ENCODE data around the gene CCR4. TPM values are rescaled to one million over a fixed set of nuclear protein-coding genes. Genes with fewer than 3 reads are reported as not detected.
A peak's percentile ranks its signal among the peaks of the same experiment; 100 is the strongest.

The CCR4 gene
- total and polyA plus RNA-seq, 9 of the 15 experiments (the other 6 are each of a cell fraction or from before 2014, with no cell fraction given) = 0.04 to 0.47 (median 0.25) TPM; not detected in 1

DNA sequence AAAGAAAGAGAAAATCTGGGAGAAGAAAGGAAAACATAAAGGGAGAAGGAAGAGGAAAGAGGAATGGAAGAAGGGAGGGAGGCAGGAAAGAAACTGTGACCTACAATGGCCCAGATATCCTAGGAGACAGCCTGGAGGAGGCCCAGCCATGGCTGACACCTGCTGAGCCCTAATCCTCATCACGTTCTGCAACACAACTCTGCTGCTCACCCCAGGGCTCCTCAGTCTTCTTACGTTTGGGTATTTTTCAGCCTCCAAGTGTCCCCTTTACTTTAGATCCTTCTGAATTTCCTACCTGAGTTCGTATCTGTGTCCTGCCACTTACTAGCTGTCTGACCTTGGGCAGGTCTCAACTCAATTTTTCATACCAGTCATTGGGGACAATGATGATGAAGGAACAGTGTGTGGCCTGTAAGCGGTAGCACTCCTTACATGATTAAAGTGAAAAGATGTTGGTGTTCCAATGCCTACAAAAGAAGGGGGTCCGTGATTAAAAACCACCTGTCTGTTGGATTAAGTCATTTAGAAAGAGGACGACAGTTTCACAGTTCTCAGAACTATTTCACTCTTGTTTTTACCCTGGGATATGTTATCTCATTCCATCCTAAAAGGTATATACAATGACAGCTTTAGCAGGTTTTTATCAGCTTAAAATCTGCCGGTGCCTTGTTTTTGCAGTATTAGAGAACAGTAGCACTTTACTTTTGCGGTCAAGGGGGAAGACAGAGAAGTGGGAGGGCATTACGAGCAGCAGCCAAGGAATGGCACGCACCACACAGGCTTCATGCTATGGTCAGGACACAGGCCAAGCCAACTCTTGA, 47.4 kb downstream of the CCR4 start:
- FAIRE-seq (no peak), ATAC-seq (no peak), DNase-seq (ENCODE audit: extremely low read depth in 1 of 4, low spot score in 3 of 4) (no peak)
- Histone ChIP-seq H3K9me1 (ENCODE audit: control insufficient read depth, insufficient read depth, low read length) (no peaks in the 10 kb centered on the region), H2AFZ (ENCODE audit: low read depth, low read length) (no peak overlapping the region), H3K27me3 (ENCODE audit: control insufficient read depth in 2 of 2, insufficient read depth in 2 of 2, low read length in 2 of 2) (no peaks in the 10 kb centered on the region), H3K9ac (ENCODE audit: insufficient read depth in 1 of 2, low read depth in 2 of 2, low read length in 2 of 2) (no peak overlapping the region), H3K4me1 (replicated peaks in 1 of 2; ENCODE audit: control insufficient read depth in 2 of 2, insufficient read depth in 2 of 2, low read length in 2 of 2) (no peaks in the 10 kb centered on the region; a peak in 1 of 5 replicates), H3K27ac (ENCODE audit: extremely low read depth, low read depth, low read length) (no peak overlapping the region), H3K4me3 (no peak overlapping the region), H3K79me2 (ENCODE audit: control insufficient read depth, insufficient read depth, low read length) (no peaks in the 10 kb centered on the region), H3K9me3 (replicated peaks; ENCODE audit: control insufficient read depth, insufficient read depth, low read depth, low read length) (no peaks in the 10 kb centered on the region), H3K36me3 (ENCODE audit: control insufficient read depth, insufficient read depth, low read length) (peaks cover 15% of the 10 kb centered on the region; the same call in 2 of the 3 replicates), H3K4me2 (ENCODE audit: insufficient read depth, low read length) (no peak overlapping the region), H4K20me1 (replicated peaks; ENCODE audit: control insufficient read depth, insufficient read depth, low read length) (no peaks in the 10 kb centered on the region)
- no peak for TF ChIP-seq HDGF (IDR thresholded peaks at IDR 0.05)
- ChIA-PET CTCF (ENCODE audit: low intra/inter-chr PET ratio) (no interaction called here), POLR2A (interaction anchor here (0.7 kb wide), 1 partner anchor 92 kb away, joined by 3 read pairs; no protein-coding TSS in a partner anchor)
- intact Hi-C loops (cut with micrococcal nuclease) (no loop called here), in situ Hi-C loops (cut with MboI) (no loop called here)
- BruUV-seq (replicated peaks) = no TSS peak
- 59% methylated on average over 10 of the region's 10 CpGs for WGBS (ENCODE audit: insufficient coverage, low coverage, missing lambda C conversion rate)

DNA sequence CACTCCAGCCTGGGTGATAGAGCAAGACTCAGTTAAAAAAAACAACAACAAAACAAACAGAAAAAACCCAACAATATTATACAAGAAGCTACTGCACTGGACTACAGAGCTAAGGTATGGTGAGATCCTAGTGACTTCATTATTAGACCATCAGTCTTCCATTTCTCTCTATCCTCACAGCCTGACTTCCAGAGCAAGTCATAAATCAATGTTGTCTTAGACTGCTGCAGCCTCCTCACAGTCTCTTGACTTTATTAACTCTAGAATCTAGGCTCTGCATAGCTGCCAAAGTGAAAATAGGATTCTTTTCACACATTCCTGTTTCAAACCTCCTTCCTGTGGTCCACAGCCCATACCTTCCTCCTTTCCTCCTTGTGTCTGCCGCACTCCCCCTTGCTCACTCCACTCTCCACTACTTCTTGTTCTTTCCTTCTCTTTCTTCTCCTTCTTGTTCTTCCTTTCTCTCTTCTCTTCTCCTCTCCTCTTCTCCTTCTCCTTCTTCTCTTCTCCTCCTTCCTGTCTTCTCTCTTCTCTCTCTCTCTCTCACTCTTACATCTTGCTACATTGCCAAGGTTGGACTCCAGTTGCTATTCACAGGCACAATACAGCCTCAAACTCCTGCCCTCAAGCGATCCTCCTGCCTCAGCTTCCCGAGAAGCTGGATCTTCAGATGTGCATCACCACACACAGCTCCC, 49.4 kb downstream of the CCR4 start:
- H3K9ac ChIP-seq (ENCODE audit: insufficient read depth in 1 of 2, low read depth in 2 of 2, low read length in 2 of 2) = no peak overlapping the region; a peak in 1 of 4 replicates
- no peaks in the 10 kb centered on the region for H4K20me1 ChIP-seq (replicated peaks; ENCODE audit: control insufficient read depth, insufficient read depth, low read length)
- DNase-seq (ENCODE audit: extremely low read depth in 1 of 4, low spot score in 3 of 4) = no peak
- H3K9me1 ChIP-seq (ENCODE audit: control insufficient read depth, insufficient read depth, low read length) = no peaks in the 10 kb centered on the region
- 75% methylated on average over 2 of the region's 3 CpGs for WGBS (ENCODE audit: insufficient coverage, low coverage, missing lambda C conversion rate)
- H3K36me3 ChIP-seq (ENCODE audit: control insufficient read depth, insufficient read depth, low read length) = peaks cover 24% of the 10 kb centered on the region; the same call in 2 of the 3 replicates
- no peaks in the 10 kb centered on the region for H3K27me3 ChIP-seq (ENCODE audit: control insufficient read depth in 2 of 2, insufficient read depth in 2 of 2, low read length in 2 of 2)
- ChIA-PET POLR2A (interaction anchor here (0.6 to 0.7 kb wide), 3 partner anchors 40 to 448 kb away, joined by 3 read pairs; no protein-coding TSS in a partner anchor), CTCF (ENCODE audit: low intra/inter-chr PET ratio) (no interaction called here)
- intact Hi-C loops (cut with micrococcal nuclease) = no loop called here
- H2AFZ ChIP-seq (ENCODE audit: low read depth, low read length) = no peak overlapping the region
- H3K79me2 ChIP-seq (ENCODE audit: control insufficient read depth, insufficient read depth, low read length) = no peaks in the 10 kb centered on the region
- FAIRE-seq = no peak
- ATAC-seq = no peak
- no peak overlapping the region for H3K27ac ChIP-seq (ENCODE audit: extremely low read depth, low read depth, low read length)
- H3K4me2 ChIP-seq (ENCODE audit: insufficient read depth, low read length) = no peak overlapping the region
- no peak overlapping the region for H3K4me3 ChIP-seq
- H3K9me3 ChIP-seq (replicated peaks; ENCODE audit: control insufficient read depth, insufficient read depth, low read depth, low read length) = 0 out of 2 replicates have a peak, but pooled peaks cover 4% of the 10 kb centered on the region
- in situ Hi-C loops (cut with MboI) = no loop called here
- no TSS peak for BruUV-seq (replicated peaks)
- no peaks in the 10 kb centered on the region; a peak in 1 of 5 replicates for H3K4me1 ChIP-seq (replicated peaks in 1 of 2; ENCODE audit: control insufficient read depth in 2 of 2, insufficient read depth in 2 of 2, low read length in 2 of 2)
- TF ChIP-seq GTF2F1 (IDR thresholded peaks at IDR 0.05; ENCODE audit: low read depth, low read length) (no peak), POLR2B (IDR thresholded peaks at IDR 0.05; ENCODE audit: low read depth, partially characterized antibody) (peak; percentile 32), ZBTB26 (CRISPR knock-in tag; IDR thresholded peaks at IDR 0.05) (peak; percentile 64; the same call in 1 of the 2 replicates), MEIS2 (IDR thresholded peaks at IDR 0.05; ENCODE audit: partially characterized antibody) (peak; percentile 69), TRIM25 (IDR thresholded peaks at IDR 0.05; ENCODE audit: borderline replicate concordance) (peak; percentile 20; the same call in 1 of the 2 replicates), PKNOX1 (IDR thresholded peaks at IDR 0.05) (peak; percentile 65)

Data from K562 (cell line).